Non-pigmented ciliary epithelial cell (primary cell): ENCODE measurements around the gene MT1B.

ENCODE experiments used
- DNase-seq: peaks from one replicate; pipeline ENCODE4 v3.0.0-alpha.2; 2010; ENCODE audit warnings: low read depth

The MT1B gene

GRCh38 chr16:56651586-56651985, at the start of gene MT1B:
Gene MT1B (plus strand): TSS chr16:56651886. CDS start chr16:56651954, 68 bp downstream.
- DNase-seq = no peak

DNA sequence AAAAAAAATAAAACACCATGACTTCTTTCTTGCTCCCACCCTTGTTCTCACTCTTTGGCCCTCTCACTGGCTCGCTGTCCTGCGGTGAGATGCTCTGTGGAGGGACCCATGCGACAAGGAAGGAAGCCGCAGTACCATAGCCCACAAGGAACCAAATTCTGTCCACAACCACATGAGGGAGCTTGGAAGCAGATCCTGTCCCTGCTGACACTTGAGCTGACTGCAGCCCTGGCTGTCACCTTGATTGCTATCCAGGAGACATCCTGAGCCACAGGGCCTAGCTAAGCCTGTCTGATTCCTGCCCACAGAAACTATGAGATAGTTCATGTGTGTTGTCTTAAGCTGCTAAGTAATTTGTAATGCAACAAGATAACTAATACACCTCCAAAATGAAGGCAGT, 48.1 kb upstream of the MT1B start:
- no peak for DNase-seq

DNA sequence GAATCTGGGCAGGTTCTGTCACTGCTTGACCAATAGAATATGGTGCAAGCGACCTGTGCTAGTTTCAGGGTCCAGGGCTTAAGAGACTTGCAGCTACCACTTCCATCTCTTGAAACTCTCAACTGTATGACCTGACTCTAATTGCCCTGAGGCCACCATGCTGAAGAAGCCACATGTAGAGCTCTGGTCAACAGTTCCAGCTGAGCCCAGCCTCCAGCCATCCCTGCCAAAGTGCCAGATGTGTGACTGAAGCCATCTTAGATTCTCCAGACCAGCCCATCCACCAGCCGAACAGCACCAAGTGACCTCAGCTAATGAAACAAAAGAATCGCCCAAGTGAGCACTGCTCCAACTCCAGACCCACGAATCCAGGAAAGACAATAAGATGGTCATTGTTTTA, 46.7 kb upstream of the MT1B start:
- DNase-seq = no peak

DNA sequence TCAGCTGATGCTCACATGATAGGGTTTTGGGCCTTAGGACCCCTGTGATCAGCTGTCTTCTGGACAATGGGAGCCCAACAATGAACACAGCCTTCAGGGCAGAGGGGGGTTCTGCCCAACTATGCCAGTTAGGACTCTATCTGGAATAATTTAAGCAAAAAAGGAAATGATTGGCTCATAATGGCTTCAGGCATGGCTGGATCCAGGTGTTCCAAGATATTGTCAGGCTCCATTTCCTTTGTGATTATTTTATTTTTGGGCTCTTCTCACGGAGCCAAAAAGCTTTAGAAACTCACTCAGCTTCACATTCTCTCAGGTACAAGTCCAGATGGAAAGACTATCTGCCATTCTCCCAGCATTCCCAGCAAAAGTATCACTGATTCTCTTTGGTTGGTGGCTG, 46.2 kb upstream of the MT1B start:
- no peak for DNase-seq

DNA sequence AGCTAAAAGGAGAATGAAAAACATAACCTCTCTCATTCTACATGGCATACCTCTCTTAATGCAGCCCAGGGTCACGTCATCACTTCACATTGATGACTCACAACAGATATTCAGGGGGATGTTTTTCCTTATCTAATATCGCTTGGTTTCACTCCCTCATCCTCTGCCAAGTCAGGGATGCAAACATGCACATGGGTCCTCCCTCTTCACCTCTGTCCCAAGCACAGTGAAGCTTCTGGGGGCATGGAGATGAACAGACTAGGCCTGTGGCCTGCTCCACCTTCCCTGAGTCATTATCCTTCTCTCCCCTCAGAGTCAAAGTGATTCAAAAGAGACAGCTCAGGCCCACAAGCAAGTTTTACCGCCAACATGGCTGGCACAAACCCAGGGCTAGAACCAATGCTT, 45.6 kb upstream of the MT1B start:
- DNase-seq = no peak

DNA sequence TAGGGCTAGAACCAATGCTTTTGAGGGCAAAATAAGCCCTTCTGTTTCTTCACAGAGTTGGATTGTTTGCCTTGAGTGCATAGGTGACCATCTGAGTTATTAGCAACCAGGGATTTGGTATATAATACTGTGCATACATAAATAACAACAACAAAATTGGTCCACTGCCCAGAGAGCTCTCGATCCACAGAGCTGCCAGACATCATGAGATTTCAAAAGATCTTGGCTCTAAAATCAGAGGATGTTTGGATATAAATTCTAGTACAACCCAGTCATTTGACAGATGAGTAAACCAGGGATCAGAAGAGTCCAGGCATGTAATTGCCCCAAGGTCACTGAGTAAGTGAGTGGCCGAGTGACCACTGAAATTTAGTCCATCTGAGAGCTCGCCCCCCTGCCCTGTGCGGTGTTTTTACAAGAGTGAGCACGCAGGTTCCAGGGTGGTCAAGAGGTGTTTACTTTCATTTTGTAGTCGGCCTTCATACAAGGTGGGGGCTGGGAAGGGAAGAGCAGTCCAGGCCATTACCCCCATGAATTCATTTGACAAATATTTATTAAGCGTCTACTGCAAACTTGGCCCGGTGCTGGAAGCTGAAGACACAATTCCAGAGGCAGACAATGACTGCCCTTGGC, 45.1 kb upstream of the MT1B start:
- DNase-seq = no peak

DNA sequence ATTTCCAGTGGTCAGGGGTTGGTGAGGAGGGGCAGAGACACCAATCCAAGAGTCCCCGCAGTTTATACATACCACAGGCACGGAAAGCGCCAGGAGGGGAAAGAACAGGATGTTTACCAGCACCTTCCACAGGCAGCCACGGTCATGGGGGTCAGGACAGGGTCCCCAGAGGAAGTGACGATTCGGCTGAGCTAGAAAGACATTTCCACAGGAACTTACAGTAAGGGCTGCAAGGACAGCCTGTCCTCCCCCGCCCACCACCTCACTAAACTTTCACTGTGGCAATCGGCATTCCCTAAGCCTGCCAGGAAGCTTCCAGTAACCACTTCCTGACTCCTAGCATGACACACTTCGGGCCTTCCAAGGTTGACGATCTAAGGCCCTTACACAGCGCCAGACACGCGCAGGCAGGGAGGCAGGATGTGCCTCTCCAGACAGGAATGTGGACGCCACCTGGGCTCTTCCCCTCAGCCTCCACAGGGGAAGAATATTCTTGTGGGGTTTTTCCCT, 44.5 kb upstream of the MT1B start:
- DNase-seq = peak; percentile 97

GRCh38 chr16:56607675-56608042, 44.0 kb upstream of the MT1B start:
- DNase-seq = no peak

DNA sequence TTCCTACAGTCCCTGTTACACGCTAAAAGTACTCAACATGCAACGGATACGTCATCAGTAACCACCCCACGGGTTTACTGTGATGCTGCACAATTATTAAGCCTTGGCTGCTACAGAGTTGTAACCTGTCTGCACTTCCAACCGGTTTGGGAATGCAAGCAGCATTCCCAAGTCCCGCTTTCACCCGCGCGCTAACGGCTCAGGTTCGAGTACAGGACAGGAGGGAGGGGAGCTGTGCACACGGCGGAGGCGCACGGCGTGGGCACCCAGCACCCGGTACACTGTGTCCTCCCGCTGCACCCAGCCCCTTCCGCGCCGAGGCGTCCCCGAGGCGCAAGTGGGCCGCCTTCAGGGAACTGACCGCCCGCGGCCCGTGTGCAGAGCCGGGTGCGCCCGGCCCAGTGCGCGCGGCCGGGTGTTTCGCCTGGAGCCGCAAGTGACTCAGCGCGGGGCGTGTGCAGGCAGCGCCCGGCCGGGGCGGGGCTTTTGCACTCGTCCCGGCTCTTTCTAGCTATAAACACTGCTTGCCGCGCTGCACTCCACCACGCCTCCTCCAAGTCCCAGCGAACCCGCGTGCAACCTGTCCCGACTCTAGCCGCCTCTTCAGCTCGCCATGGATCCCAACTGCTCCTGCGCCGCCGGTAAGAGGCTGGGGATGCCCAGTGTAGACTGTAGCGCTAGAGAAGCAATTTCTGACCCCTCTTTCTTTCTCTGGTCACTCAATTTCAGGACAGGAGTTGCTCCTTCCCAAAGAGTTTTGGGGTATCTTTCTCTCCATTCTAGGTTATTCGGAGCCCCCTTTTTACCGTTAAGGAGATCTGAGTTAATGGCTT, 43.4 kb upstream of the MT1B start, which contains the start of gene MT2A:
MT2A (plus strand) TSS at position 542 of the 833 bp plus-strand sequence; CDS start at position 614, 72 bp downstream.
- DNase-seq = no peak

- DNase-seq = no peak
Observed at GRCh38 chr16:56608876-56609462, 42.7 kb upstream of the MT1B start.

GRCh38 chr16:56609463-56609921, 42.2 kb upstream of the MT1B start:
- no peak for DNase-seq

- peak; percentile 96 for DNase-seq
Observed at GRCh38 chr16:56610017-56610608, 41.6 kb upstream of the MT1B start.

DNA sequence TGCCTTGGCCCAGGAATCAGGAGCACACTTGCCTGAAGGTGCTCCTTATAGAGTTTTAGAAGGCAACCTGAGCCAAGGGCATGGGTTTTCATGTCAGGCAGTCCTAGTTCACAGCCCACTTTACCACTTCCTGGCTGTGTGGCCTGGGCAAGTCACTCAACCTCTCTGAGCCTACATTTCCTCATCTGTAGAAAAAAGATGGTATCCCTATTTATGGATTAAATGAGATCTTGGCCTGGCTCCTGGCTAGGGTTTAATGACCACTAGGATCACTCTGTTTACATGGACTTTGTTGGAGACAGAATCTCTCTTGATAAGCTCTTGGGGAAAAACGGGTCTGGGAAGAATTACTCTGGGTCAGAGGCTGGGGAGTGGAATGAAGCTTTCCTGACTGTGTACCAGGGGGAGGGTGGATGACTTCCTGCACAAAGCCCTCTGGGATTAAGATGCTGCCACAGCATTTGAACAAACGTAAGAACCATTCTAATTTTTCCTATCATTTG, 41.0 kb upstream of the MT1B start:
- DNase-seq = no peak

DNA sequence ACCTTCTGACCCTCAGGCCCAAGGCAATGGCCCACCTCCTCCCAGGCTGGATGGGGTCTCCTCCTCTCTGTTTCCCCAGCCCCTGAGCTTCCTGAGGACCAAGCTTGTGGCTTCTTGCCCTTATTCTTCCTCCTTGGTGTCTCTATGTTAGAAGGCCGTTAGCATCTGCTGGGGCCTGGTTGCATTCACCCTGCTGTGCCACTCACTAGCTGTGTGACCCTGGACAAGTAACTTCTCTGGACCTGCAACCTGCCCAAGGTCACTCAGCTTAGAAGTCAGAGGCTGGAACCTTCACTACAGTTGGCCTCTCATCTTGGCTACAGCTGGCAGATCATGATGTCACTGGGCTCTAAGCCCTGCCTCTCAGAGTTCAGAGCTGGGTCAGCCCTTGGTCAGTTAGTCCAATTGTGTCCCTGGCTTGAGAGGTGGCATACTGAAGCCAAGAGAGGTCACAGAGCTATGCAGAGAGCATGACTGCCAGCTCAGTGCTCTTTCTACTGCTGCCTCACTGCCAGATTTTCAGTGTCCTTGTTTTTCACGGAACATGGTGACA, 40.3 kb upstream of the MT1B start:
- no peak for DNase-seq

DNA sequence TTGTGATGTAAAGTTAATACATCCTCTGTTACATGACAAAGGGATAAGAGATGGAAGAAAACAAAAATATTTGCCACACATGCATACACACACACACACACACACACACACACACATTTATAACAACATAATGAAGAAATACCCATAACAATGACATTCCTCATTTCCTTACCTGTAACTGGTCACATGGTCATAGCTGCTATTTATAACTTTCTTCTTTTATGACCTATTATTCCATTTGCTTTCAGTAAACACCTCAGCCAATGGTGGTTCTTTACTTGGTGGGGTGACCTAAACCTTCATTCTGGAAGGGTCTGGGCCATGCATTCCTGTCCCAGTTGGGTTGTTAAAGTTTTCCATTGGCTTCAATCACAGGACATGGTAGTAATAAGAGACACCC, 38.0 kb upstream of the MT1B start:
- DNase-seq = no peak

GRCh38 chr16:56614549-56614991, 37.1 kb upstream of the MT1B start:
- DNase-seq = no peak

DNA sequence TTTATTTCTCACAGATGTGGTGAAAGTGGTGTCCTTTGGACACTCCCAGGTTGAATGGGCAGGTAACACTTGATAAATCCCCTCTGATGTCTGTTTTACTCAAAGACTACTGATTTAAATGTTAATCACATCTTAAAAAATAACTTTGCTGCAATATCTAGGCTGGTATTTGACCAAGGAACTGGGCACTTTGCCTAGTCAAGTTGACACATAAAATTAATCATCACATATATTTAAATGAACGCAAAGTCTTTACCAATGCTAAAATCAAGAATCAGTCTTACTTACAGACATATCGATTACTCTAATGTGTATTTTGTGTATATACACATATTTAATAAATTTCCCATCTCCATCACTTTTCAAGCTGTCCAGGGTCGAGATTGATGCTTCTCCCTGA, 36.3 kb upstream of the MT1B start:
- no peak for DNase-seq

GRCh38 chr16:56616608-56617211, 35.0 kb upstream of the MT1B start:
- no peak for DNase-seq

DNA sequence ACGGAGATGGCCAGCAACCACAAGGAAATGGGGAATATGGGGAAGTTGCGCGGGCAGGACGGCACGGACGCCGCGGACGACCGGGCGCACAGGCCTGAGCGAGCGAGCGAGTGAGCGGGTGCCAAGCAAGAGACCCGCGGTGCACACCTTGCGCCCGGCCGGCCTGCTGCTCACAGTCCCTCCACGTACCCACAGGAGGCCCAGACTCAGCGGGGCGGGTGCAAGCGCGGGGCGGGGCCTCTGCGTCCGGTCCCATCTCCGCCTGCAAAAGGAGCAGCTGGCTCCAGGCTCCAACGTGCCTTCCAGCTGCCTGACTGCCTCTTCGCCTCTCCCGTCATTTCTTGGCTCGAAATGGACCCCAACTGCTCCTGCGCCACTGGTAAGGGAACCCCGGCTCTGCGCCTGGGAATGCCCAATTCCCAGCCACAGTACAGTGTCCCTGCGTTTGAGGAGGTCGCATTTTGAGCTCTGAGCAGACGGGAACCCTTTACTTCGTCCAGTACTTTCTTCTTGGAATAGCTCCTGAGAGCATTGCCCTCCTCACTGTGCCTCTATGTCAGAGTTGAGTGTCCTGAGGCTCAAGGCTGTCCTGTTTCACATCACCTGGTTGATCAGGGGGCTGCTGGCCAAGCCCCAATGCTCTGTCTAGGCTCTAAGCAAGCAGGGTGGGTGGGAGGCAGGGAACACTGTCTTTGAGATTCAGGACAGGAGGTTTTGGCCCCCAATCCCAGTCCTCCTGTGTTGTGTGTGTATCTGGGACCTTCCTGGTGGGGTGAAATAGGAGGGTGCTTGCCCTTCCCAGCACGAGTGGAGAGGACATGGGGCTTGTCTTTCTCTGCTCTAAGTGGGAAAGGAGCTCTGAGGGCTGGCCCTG, 34.2 kb upstream of the MT1B start:
- no peak for DNase-seq

DNA sequence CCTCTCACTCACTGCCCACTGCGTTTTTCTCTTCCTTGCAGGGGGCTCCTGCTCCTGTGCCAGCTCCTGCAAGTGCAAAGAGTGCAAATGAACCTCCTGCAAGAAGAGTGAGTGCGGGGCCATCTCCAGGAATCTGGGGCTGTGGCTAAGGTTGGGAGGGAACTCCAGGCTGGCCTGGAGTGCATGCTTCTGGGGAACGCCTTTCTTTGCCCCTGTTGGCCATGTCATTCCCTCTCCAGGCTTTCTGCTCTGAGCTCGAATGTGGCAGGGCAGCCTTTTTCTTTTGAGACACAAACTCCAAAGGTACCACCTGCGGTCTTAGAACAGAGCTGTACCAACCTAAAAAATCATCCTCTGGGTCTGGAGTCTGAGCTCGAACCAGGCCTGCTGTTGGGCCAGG, 33.5 kb upstream of the MT1B start:
- DNase-seq = no peak
